ENCODE results near the gene CLTB. TPM values are rescaled to one million over a fixed set of nuclear protein-coding genes. Genes with fewer than 3 reads are reported as not detected.

The CLTB gene
- total RNA-seq, 4 donors from 2014 or later = 261 to 386 (median 302) TPM

- intact Hi-C loops (cut with DNase I; ENCODE audit: low total_unique reads) = no loop called here
- ATAC-seq = no peak
- Histone ChIP-seq H3K9me3 (no peaks in the 10 kb centered on the region), H3K36me3 (no peaks in the 10 kb centered on the region), H3K4me3 (no peak overlapping the region), H3K27me3 (no peaks in the 10 kb centered on the region), H3K27ac (no peak overlapping the region), H3K4me1 (no peaks in the 10 kb centered on the region)
- DNase-seq = no peak
- no peak for TF ChIP-seq POLR2A (IDR thresholded peaks at IDR 0.05)
- TF ChIP-seq CTCF (IDR thresholded peaks at IDR 0.05 in 4 of 5, conservative IDR thresholded peaks at IDR 0.05 in 1 of 5) = no peak
- in situ Hi-C loops (cut with MboI; ENCODE audit: low sequenced_read_pairs in 4 of 4) = loop anchor here in 1 of 4 donors (25.0 kb wide), 1 partner anchor 107 kb away; the partner anchor contains the start of genes CDHR2 and RNF44
These were observed 13.6 kb upstream of the CLTB start for GRCh38 chr5:176429972-176430371.

GRCh38 chr5:176427971-176428370, 11.6 kb upstream of the CLTB start:
- Histone ChIP-seq H3K4me1 (no peaks in the 10 kb centered on the region), H3K36me3 (no peaks in the 10 kb centered on the region), H3K27me3 (no peaks in the 10 kb centered on the region), H3K27ac (no peak overlapping the region), H3K9me3 (no peaks in the 10 kb centered on the region), H3K4me3 (no peak overlapping the region)
- DNase-seq (no peak), ATAC-seq (no peak)
- TF ChIP-seq POLR2A (IDR thresholded peaks at IDR 0.05) = no peak
- TF ChIP-seq CTCF (IDR thresholded peaks at IDR 0.05 in 4 of 5, conservative IDR thresholded peaks at IDR 0.05 in 1 of 5) = no peak
- in situ Hi-C loops (cut with MboI; ENCODE audit: low sequenced_read_pairs in 4 of 4) = loop anchor here in 1 of 4 donors (25.0 kb wide), 1 partner anchor 109 kb away; the partner anchor contains the start of genes CDHR2 and RNF44
- intact Hi-C loops (cut with DNase I; ENCODE audit: low total_unique reads) = no loop called here

- intact Hi-C loops (cut with DNase I; ENCODE audit: low total_unique reads) = no loop called here
- Histone ChIP-seq H3K9me3 (no peaks in the 10 kb centered on the region), H3K4me3 (no peak overlapping the region), H3K36me3 (no peaks in the 10 kb centered on the region), H3K27me3 (no peaks in the 10 kb centered on the region), H3K4me1 (no peaks in the 10 kb centered on the region), H3K27ac (no peak overlapping the region)
- no peak for ATAC-seq
- in situ Hi-C loops (cut with MboI; ENCODE audit: low sequenced_read_pairs in 4 of 4) = loop anchor here in 1 of 4 donors (25.0 kb wide), 1 partner anchor 110 kb away; the partner anchor contains the start of genes CDHR2 and RNF44
- TF ChIP-seq CTCF (IDR thresholded peaks at IDR 0.05 in 4 of 5, conservative IDR thresholded peaks at IDR 0.05 in 1 of 5) = no peak
- TF ChIP-seq POLR2A (IDR thresholded peaks at IDR 0.05) = no peak
- no peak for DNase-seq
These were observed 10.5 kb upstream of the CLTB start for GRCh38 chr5:176426876-176427275.

- ATAC-seq (no peak), DNase-seq (no peak)
These were observed 9.5 kb upstream of the CLTB start for GRCh38 chr5:176425791-176426190.

More at GRCh38 chr5:176425791-176426190, 9.5 kb upstream of the CLTB start:
- no peaks in the 10 kb centered on the region for H3K27me3 ChIP-seq
- H3K9me3 ChIP-seq = no peaks in the 10 kb centered on the region
- no peak for TF ChIP-seq POLR2A (IDR thresholded peaks at IDR 0.05)
- no peak for TF ChIP-seq CTCF (IDR thresholded peaks at IDR 0.05 in 4 of 5, conservative IDR thresholded peaks at IDR 0.05 in 1 of 5)
- intact Hi-C loops (cut with DNase I; ENCODE audit: low total_unique reads) (no loop called here), in situ Hi-C loops (cut with MboI; ENCODE audit: low sequenced_read_pairs in 4 of 4) (loop anchor here in 1 of 4 donors (25.0 kb wide), 1 partner anchor 112 kb away; the partner anchor contains the start of genes CDHR2 and RNF44)
- H3K36me3 ChIP-seq = no peaks in the 10 kb centered on the region
- no peak overlapping the region for H3K27ac ChIP-seq
- no peak overlapping the region for H3K4me3 ChIP-seq
- H3K4me1 ChIP-seq = no peaks in the 10 kb centered on the region

Measured in gastrocnemius medialis (tissue), 4 donors.